T-helper 1 cell treated with Interleukin-12 subunit alpha and Interleukin-12 subunit beta and Interleukin-4 antibody, amounts not matched to agents 30 μg/mL and 1 μg/mL, for 36 hours (primary cell): ENCODE data around the gene SNRPA1.
"Not testable (repeated sequence)": the region's sequence is repeated elsewhere in the genome, so short reads cannot be mapped to it uniquely, and the experiment has no call there.

Experiments
- H3K27ac Mint-ChIP-seq: one replicate; pipeline ENCODE4 v1.8.0; 2021; ENCODE audit warnings: mild to moderate bottlenecking, mixed read lengths
- H3K27me3 Mint-ChIP-seq: one replicate; pipeline ENCODE4 v1.8.0; 2021; ENCODE audit warnings: low read depth, mixed read lengths
- H3K36me3 Mint-ChIP-seq: one replicate; pipeline ENCODE4 v1.8.0; 2021; ENCODE audit warnings: low read depth, mixed read lengths
- H3K4me1 Mint-ChIP-seq: one replicate; pipeline ENCODE4 v1.8.0; 2021; ENCODE audit warnings: low read depth, mixed read lengths
- H3K4me3 Mint-ChIP-seq: one replicate; pipeline ENCODE4 v1.8.0; 2021; ENCODE audit warnings: mild to moderate bottlenecking, moderate library complexity, mixed read lengths
- H3K9me3 Mint-ChIP-seq: one replicate; pipeline ENCODE4 v1.8.0; 2021; ENCODE audit warnings: mixed read lengths

Gene SNRPA1

DNA sequence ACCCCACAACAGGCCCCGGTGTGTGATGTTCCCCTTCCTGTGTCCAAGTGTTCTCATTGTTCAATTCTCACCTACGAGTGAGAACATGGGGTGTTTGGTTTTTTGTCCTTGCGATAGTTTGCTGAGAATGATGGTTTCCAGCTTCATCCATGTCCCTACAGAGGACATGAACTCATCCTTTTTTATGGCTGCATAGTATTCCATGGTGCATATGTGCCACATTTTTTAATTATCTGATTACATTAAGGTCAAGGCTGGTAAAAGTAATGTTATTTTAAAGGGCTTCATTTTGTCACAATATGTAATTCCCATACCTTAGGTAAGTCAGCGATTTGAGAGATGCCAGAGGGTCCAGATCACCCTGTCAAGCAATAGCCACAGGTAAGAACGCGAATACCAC lies 7.7 kb downstream of the SNRPA1 start:
- not testable (repeated sequence) for H3K9me3 Mint-ChIP-seq, H3K27me3 Mint-ChIP-seq, H3K4me3 Mint-ChIP-seq, H3K27ac Mint-ChIP-seq
- peaks cover 28% of the 10 kb centered on the region for H3K4me1 Mint-ChIP-seq
- peaks cover 69% of the 10 kb centered on the region for H3K36me3 Mint-ChIP-seq

DNA sequence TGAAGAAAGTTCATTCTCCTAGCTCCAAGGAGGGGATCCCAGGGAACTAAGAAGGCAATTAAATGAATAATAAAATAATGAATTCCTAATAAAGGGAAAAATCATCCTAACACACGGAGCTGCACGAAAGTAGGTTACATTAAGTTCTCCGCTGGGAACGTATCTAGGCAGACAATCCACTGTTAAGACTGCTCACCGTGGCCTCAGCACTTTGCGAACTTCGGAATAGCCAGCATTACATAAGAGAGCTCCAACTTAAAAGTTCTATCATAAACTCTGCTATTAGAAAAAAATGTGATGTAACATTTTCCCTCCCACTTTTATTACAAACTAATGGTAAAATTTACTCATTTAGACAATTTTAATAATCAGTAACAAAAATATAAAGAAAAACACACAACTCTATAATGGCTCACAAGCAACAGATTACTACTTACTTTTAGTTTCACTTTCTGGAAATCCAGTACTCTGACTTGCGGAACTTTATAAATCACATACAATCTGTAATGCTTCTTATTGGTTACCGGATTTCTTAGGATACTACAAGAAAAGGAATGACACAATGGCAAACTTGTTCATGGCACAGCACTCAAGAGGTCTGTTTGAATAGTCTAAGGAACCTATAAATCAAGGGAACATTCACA lies 8.5 kb downstream of the SNRPA1 start:
- Mint-ChIP-seq H3K4me1 (peaks cover 22% of the 10 kb centered on the region), H3K27ac (peak overlapping the region; percentile 67), H3K4me3 (no peak overlapping the region), H3K9me3 (no peaks in the 10 kb centered on the region), H3K27me3 (no peaks in the 10 kb centered on the region), H3K36me3 (peaks cover 71% of the 10 kb centered on the region)

DNA sequence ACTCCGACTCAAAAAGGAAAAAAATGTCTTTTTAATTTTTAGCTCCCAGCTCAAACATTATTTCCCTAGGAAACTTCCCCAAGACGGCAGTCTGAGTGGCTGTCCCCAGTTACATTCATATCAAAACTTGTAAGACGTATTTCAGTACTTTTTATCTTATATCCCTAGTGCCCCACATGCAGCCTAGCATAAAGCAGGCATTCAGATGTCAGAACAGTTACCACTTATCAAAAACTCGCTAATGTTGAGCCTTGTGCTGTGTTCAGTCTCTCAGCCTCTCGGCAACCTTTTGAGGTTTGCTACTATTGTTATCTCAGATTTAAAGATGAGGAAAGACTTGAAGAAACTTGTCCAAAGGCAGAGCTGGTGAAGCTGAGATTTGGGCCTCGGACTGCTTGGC lies 11.1 kb downstream of the SNRPA1 start:
- no peak overlapping the region for H3K4me3 Mint-ChIP-seq
- no peak overlapping the region for H3K27ac Mint-ChIP-seq
- no peaks in the 10 kb centered on the region for H3K27me3 Mint-ChIP-seq
- no peaks in the 10 kb centered on the region for H3K9me3 Mint-ChIP-seq
- peaks cover 14% of the 10 kb centered on the region for H3K4me1 Mint-ChIP-seq
- H3K36me3 Mint-ChIP-seq = peaks cover 65% of the 10 kb centered on the region

DNA sequence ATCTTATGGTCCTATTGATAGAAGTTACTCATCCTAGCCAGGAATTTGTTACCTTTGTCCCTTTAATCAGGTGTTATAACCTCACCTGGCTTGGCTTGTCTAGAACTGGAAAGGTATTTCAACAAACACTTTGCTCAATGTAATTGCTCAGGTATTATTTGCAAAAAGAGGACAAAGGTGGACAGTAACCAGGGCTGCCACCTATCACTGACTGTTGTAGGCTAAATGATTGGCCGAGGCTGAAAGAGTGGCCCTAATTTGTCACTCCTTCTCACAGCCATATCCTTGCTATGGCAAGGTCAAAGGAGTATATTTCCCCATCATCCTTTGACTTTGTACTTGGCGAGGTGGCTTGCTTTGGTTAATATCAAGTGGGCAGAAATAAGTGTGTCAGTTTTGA lies 15.0 kb downstream of the SNRPA1 start:
- H3K9me3 Mint-ChIP-seq = no peaks in the 10 kb centered on the region
- H3K27me3 Mint-ChIP-seq = no peaks in the 10 kb centered on the region
- peaks cover 18% of the 10 kb centered on the region for H3K4me1 Mint-ChIP-seq
- no peak overlapping the region for H3K4me3 Mint-ChIP-seq
- no peak overlapping the region for H3K27ac Mint-ChIP-seq
- peaks cover 38% of the 10 kb centered on the region for H3K36me3 Mint-ChIP-seq

DNA sequence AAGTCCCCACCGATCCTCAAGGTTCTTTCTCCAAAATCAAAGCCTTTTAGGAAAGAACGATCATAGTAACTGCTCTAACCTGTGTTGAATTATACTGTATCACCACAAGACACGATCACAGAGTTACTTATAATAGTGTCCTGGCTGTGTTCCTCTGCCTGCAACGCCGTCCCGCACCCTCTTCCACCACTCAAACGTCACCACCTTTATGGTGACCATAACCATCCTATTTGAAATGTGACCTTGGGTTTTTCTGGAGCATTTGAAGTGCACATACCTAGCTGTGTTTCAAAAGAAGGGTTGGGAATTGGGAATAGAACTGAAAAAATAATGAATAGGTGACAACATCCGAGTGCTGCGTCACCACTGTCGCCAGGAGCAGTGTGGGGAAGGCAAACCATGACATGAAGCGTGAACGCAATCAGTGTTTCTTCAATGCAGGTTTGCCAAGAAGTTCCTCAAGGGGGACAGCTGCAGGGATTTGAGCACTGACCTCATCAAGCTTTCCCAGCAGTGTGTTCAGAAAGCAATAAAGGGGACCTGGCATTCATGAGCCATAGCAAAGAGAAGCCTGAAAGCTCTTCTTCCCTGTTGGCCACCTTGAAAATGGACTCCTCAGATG lies 17.0 kb downstream of the SNRPA1 start:
- H3K27ac Mint-ChIP-seq = peak overlapping the region; percentile 80
- no peaks in the 10 kb centered on the region for H3K9me3 Mint-ChIP-seq
- peak overlapping the region; percentile 82 for H3K4me3 Mint-ChIP-seq
- H3K4me1 Mint-ChIP-seq = peaks cover 32% of the 10 kb centered on the region
- H3K36me3 Mint-ChIP-seq = peaks cover 49% of the 10 kb centered on the region
- H3K27me3 Mint-ChIP-seq = no peaks in the 10 kb centered on the region

DNA sequence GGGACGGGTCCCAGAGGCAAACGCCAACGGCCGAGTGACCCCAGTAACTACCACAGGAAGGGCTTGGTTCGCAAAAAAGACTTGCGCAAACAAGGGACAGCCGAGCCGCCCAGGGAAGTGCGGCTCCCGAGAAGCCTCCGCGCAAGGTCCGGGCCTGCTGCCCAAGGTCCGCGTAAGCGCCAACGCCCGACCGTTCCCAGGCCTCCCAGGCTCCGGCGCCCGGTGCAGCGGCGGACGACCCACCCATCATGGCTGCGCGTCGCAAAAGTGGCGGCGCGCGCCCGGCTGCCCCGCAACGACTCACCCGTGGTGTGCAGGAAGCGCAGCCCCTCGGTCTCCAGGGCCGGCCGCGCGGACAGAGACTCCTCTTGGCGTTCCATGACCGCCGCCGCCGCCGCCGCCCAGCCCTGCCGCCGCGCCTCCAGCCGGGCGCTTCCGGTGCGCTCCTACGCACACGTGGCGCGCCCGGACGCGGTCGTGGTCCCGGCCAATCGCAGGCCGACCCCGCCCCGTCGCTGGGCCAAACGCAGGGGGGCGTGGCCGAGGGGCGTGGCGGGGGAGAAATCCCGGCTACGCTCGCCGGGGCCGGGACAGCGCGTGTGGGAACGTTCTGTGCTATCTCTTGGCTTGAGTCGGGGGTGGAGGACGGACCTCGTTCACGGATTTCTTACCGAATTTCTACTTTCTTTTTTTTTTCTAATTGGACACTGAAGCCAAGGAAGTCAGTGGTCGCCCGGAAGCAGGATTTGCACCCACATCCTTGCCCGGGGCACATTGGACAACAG lies 17.8 kb downstream of the SNRPA1 start, which contains the start of gene SELENOS:
SELENOS (minus strand) TSS at position 448 of the 785 bp plus-strand sequence; CDS start at position 380, 68 bp downstream.
- H3K9me3 Mint-ChIP-seq = no peaks in the 10 kb centered on the region
- peaks cover 32% of the 10 kb centered on the region for H3K4me1 Mint-ChIP-seq
- peaks cover 48% of the 10 kb centered on the region for H3K36me3 Mint-ChIP-seq
- H3K4me3 Mint-ChIP-seq = peak within 1 kb of the TSS; percentile 99
- no peaks in the 10 kb centered on the region for H3K27me3 Mint-ChIP-seq
- peak within 1 kb of the TSS; percentile 94 for H3K27ac Mint-ChIP-seq

DNA sequence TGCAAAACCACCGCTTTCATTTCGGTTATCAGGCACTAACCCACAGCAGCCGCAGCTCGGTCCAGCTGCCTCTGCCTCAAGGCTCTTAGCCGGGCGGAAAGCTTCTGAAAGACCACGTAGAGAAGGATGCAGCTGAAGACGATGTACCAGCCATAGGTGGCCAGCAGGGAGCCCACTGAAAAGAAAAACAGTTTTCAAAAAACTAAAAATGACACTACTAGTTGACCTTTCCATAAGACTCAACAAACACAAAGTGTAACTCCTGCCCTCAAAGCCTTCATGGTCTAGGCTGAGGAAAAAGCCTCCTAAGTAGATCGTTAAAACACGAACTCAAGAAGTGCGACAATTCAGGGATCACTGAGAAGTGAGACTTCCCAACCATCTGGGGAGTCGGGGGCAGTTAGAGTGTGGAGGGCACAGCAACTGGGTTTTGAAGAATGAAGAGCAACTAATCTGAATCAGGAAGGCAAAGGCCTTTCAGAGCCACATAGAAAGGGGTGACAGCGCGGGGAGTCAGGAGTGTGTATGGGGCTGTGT lies 18.5 kb downstream of the SNRPA1 start:
- Mint-ChIP-seq H3K9me3 (no peaks in the 10 kb centered on the region), H3K36me3 (peaks cover 44% of the 10 kb centered on the region), H3K4me1 (peaks cover 32% of the 10 kb centered on the region), H3K27ac (peak overlapping the region; percentile 94), H3K4me3 (peak overlapping the region; percentile 99), H3K27me3 (no peaks in the 10 kb centered on the region)

DNA sequence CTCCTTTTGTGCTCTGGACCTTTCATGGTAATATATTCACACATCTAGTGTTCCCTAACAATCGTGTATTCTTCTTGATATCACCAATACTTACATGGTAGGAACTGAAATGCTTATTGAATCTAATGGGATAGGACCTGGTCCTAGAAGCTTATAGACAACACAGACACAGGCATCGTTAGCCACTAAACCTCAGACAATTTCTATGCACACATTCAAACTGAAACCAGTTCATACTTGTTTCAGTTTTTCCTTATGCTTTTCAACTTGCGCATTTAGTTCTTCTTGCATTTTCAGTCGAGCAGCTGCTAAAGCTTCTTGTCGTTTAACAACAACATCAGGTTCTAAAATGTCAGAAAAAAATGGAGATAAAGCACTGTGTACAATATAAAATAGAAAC lies 20.0 kb downstream of the SNRPA1 start:
- peak overlapping the region; percentile 57 for H3K27ac Mint-ChIP-seq
- H3K4me1 Mint-ChIP-seq = peaks cover 32% of the 10 kb centered on the region
- H3K4me3 Mint-ChIP-seq = peak overlapping the region; percentile 99
- no peaks in the 10 kb centered on the region for H3K27me3 Mint-ChIP-seq
- H3K9me3 Mint-ChIP-seq = no peaks in the 10 kb centered on the region
- H3K36me3 Mint-ChIP-seq = peaks cover 43% of the 10 kb centered on the region

DNA sequence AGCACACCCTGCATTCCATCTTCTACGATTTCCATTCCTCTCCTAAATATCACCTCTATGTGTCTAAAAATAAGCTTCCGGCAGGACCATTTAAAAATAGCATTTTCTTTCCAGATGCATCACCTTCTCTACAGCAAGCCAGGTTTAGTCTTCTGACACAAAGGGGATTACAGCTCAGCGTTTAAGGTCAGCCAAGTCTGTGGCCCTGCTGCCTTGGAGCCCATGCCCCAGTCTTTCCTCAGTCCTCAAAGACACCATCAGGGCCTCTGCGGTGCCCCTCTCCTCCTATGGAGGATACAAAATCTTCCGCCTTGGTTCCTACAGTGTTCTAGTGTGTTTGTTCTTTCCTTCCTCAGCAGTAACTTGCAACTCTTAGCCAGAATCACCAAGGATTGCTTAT lies 21.5 kb downstream of the SNRPA1 start:
- H3K27me3 Mint-ChIP-seq = no peaks in the 10 kb centered on the region
- peaks cover 50% of the 10 kb centered on the region for H3K36me3 Mint-ChIP-seq
- no peaks in the 10 kb centered on the region for H3K9me3 Mint-ChIP-seq
- no peak overlapping the region for H3K27ac Mint-ChIP-seq
- H3K4me3 Mint-ChIP-seq = no peak overlapping the region
- H3K4me1 Mint-ChIP-seq = peaks cover 31% of the 10 kb centered on the region

DNA sequence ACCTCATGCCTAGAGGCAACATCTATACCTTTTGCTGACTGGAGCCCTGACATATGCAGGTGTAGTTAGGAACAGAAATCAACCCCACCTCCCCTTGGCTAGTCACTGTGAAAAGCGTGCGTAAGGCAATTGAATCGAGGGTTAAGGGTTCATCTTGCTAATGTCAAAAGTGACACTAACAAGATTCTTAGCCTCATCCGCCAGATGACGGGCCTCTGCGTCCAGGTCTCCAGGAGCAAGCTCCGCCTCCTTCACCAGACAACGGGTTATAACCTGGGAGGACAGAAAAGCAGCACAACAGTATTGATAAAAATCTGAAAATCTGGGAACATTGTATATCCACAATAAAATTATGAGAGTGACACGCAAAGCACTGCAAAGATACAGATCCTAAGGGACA lies 22.5 kb downstream of the SNRPA1 start:
- Mint-ChIP-seq H3K36me3 (peaks cover 50% of the 10 kb centered on the region), H3K9me3 (no peaks in the 10 kb centered on the region), H3K4me1 (peaks cover 26% of the 10 kb centered on the region), H3K27me3 (no peaks in the 10 kb centered on the region), H3K27ac (no peak overlapping the region), H3K4me3 (no peak overlapping the region)

DNA sequence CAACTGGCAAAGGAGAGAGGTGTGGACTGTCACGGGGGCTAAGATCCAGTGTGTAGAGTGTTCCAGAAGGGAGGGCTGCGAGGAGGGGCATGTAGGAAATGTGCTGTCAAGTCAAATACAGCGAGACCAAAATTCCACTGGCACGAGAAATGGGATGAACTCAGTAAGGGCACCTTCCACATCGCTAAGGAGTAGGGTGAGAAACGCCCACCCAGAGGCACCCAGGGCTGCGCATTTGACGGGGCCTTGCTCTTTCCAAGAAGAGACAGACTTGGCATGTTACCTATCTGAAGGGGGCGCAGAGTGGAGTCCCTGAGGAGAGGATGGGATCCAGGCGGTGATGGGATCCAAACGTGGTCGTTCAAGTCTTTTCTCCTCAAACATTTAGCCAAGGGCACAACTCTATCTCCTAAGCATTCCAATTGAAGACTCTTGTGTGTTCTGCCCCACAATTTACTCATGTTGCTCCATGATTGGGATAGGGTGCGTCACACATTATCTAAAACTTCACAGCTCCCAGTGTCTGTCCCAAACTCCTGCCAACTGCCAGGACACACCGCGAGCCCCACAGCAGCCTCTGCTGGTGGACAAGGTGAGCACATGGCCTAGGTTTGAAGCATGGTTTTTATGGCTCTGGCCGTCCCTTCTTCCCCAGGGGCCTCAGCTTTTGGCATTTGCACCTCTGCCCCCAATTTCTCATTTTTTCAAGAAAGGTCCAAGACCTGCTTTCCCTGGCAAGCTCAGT lies 25.4 kb downstream of the SNRPA1 start:
- H3K27ac Mint-ChIP-seq = no peak overlapping the region
- H3K4me1 Mint-ChIP-seq = peaks cover 11% of the 10 kb centered on the region
- H3K4me3 Mint-ChIP-seq = no peak overlapping the region
- no peaks in the 10 kb centered on the region for H3K9me3 Mint-ChIP-seq
- H3K27me3 Mint-ChIP-seq = no peaks in the 10 kb centered on the region
- H3K36me3 Mint-ChIP-seq = peaks cover 41% of the 10 kb centered on the region

DNA sequence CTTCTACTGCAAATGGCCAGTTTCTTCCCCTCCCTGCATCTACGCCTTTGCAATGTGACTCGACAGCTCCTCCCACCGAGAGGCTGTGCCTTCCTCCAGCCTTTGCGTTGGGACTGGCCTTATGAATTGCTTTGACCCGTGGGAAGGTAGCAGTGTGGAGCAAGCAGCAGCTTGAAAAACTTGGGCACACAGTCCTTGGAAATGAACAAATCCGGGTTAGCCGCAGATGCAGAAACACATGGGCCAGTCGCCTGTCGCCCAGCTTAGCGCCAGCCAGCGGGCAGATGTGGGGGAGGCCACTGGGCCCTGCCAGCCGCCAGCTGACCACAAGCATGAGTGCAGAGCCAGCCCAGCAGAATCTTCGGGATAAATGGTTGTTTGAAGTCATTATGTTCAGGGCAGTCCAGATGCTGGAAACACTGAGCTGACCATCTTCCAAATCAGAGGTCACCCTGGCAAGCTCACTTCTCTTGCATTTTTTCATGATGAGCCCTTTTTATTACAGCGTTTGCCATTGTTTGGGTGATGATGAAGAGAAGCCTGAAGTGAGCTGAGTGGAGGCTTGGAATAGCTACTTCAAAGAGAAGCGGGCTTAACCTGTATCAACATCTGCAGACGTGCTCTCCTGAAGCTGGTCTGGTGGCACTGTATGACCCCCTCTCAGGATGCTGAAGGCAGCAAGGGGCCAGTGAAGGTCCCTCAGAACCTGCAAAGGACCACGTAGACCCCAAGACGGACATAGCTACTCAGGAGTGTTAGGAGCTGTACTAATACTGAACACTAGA lies 27.5 kb downstream of the SNRPA1 start:
- peaks cover 20% of the 10 kb centered on the region for H3K36me3 Mint-ChIP-seq
- H3K27me3 Mint-ChIP-seq = no peaks in the 10 kb centered on the region
- peaks cover 6% of the 10 kb centered on the region for H3K4me1 Mint-ChIP-seq
- H3K27ac Mint-ChIP-seq = no peak overlapping the region
- H3K9me3 Mint-ChIP-seq = no peaks in the 10 kb centered on the region
- H3K4me3 Mint-ChIP-seq = no peak overlapping the region

DNA sequence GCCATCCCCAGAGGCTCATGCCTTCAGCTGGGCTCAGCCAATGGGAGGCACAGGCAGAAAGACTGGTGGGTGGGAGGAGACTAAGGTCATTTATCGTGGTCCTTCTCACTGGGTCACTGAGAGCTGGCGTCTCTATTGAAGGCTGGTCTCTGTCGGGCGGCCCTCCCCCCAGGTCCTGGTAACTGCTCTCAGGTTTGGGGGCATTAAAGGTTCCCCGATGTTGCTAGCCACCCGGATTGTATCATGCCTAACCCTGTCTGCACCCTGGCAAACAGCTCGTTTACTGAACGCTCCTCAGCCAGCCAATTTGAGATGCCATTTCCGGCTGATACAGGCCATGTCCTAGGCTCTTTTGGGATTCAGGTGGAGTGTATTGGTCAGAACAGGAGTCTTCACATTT lies 28.3 kb downstream of the SNRPA1 start:
- no peak overlapping the region for H3K27ac Mint-ChIP-seq

More for the DNA sequence above, 28.3 kb downstream of the SNRPA1 start:
- H3K27me3 Mint-ChIP-seq = no peaks in the 10 kb centered on the region
- H3K9me3 Mint-ChIP-seq = no peaks in the 10 kb centered on the region
- H3K36me3 Mint-ChIP-seq = peaks cover 18% of the 10 kb centered on the region
- H3K4me3 Mint-ChIP-seq = no peak overlapping the region
- peaks cover 6% of the 10 kb centered on the region for H3K4me1 Mint-ChIP-seq
